HEK293 (cell line): ENCODE data around the gene MAP3K14.

Experiments used
- ATF2 ChIP-seq: fragments of 450-650 bp; formaldehyde crosslinking; IDR thresholded peaks from 2 replicates; pipeline ENCODE4 v1.5.1; 2016; ENCODE audit warnings: missing biosample characterization, missing genetic modification characterization, low read depth
- ELK4 ChIP-seq: IDR thresholded peaks from 2 replicates; pipeline ENCODE4 v1.6.1; 2011; ENCODE audit warnings: mild to moderate bottlenecking, low read depth, low read length, borderline replicate concordance
- KLF10 ChIP-seq: fragments of 450-650 bp; IDR thresholded peaks from 2 replicates; pipeline ENCODE4 v1.5.1; 2018; ENCODE audit warnings: missing biosample characterization, mild to moderate bottlenecking, missing genetic modification characterization
- RBAK ChIP-seq: fragments of 450-650 bp; formaldehyde crosslinking; IDR thresholded peaks from 2 replicates; pipeline ENCODE4 v1.5.1; 2016; ENCODE audit warnings: missing biosample characterization, missing genetic modification characterization
- REPIN1 ChIP-seq: fragments of 450-650 bp; formaldehyde crosslinking; IDR thresholded peaks from 2 replicates; pipeline ENCODE4 v1.5.1; 2017; ENCODE audit warnings: missing biosample characterization, missing genetic modification characterization, low read depth
- SETDB1 ChIP-seq: IDR thresholded peaks from one replicate; pipeline ENCODE4 v1.6.1; 2017; ENCODE audit warnings: mild to moderate bottlenecking, low read length, moderate library complexity, mixed read lengths; ENCODE audit not compliant: insufficient read length
- SP7 ChIP-seq: fragments of 450-650 bp; formaldehyde crosslinking; IDR thresholded peaks from 2 replicates; pipeline ENCODE4 v1.5.1; 2016; ENCODE audit warnings: missing biosample characterization, missing genetic modification characterization
- TSHZ1 ChIP-seq: fragments of 450-650 bp; formaldehyde crosslinking; IDR thresholded peaks from 2 replicates; pipeline ENCODE4 v1.5.1; 2016; ENCODE audit warnings: missing biosample characterization, missing genetic modification characterization, borderline replicate concordance
- ZBTB10 ChIP-seq: fragments of 450-650 bp; formaldehyde crosslinking; IDR thresholded peaks from 2 replicates; pipeline ENCODE4 v1.5.1; 2016; ENCODE audit warnings: missing biosample characterization, missing genetic modification characterization
- ZBTB44 ChIP-seq: fragments of 450-650 bp; IDR thresholded peaks from 2 replicates; pipeline ENCODE4 v1.5.1; 2018; ENCODE audit warnings: missing biosample characterization, mild to moderate bottlenecking, missing genetic modification characterization
- ZBTB48 ChIP-seq: fragments of 450-650 bp; formaldehyde crosslinking; IDR thresholded peaks from 2 replicates; pipeline ENCODE4 v1.5.1; 2016; ENCODE audit warnings: missing biosample characterization, missing genetic modification characterization
- ZNF132 ChIP-seq: fragments of 450-650 bp; formaldehyde crosslinking; IDR thresholded peaks from 2 replicates; pipeline ENCODE4 v1.5.1; 2017; ENCODE audit warnings: missing biosample characterization, missing genetic modification characterization, borderline replicate concordance
- ZNF138 ChIP-seq: fragments of 450-650 bp; formaldehyde crosslinking; IDR thresholded peaks from 2 replicates; pipeline ENCODE4 v1.5.1; 2016; ENCODE audit warnings: missing biosample characterization, missing genetic modification characterization, borderline replicate concordance
- ZNF18 ChIP-seq: fragments of 450-650 bp; formaldehyde crosslinking; IDR thresholded peaks from 2 replicates; pipeline ENCODE4 v1.5.1; 2016; ENCODE audit warnings: missing biosample characterization, missing genetic modification characterization
- ZNF19 ChIP-seq: fragments of 450-650 bp; formaldehyde crosslinking; IDR thresholded peaks from 2 replicates; pipeline ENCODE4; 2016; ENCODE audit warnings: missing biosample characterization, missing genetic modification characterization, low read depth
- ZNF311 ChIP-seq: fragments of 450-650 bp; formaldehyde crosslinking; IDR thresholded peaks from 2 replicates; pipeline ENCODE4 v1.5.1; 2017; ENCODE audit warnings: missing biosample characterization, missing genetic modification characterization, borderline replicate concordance
- ZNF350 ChIP-seq: fragments of 450-650 bp; formaldehyde crosslinking; IDR thresholded peaks from 2 replicates; pipeline ENCODE4 v1.5.0; 2017; ENCODE audit warnings: missing biosample characterization, mild to moderate bottlenecking, missing genetic modification characterization
- ZNF354C ChIP-seq: fragments of 450-650 bp; formaldehyde crosslinking; IDR thresholded peaks from 2 replicates; pipeline ENCODE4 v1.5.1; 2016; ENCODE audit warnings: missing biosample characterization, missing genetic modification characterization, low read depth, borderline replicate concordance
- ZNF433 ChIP-seq: fragments of 450-650 bp; formaldehyde crosslinking; IDR thresholded peaks from 2 replicates; pipeline ENCODE4 v1.5.1; 2016; ENCODE audit warnings: missing biosample characterization, missing genetic modification characterization, low read depth
- ZNF600 ChIP-seq: fragments of 450-650 bp; formaldehyde crosslinking; IDR thresholded peaks from 2 replicates; pipeline ENCODE4 v1.5.1; 2016; ENCODE audit warnings: missing biosample characterization, missing genetic modification characterization
- ZNF621 ChIP-seq: fragments of 450-650 bp; formaldehyde crosslinking; IDR thresholded peaks from 2 replicates; pipeline ENCODE4 v1.5.1; 2017; ENCODE audit warnings: missing biosample characterization, missing genetic modification characterization
- ZNF692 ChIP-seq: fragments of 450-650 bp; formaldehyde crosslinking; IDR thresholded peaks from 2 replicates; pipeline ENCODE4 v1.5.1; 2016; ENCODE audit warnings: missing biosample characterization, missing genetic modification characterization
- ZSCAN16 ChIP-seq: fragments of 450-650 bp; formaldehyde crosslinking; IDR thresholded peaks from 2 replicates; pipeline ENCODE4 v1.5.1; 2016; ENCODE audit warnings: missing biosample characterization, missing genetic modification characterization
- ZSCAN23 ChIP-seq: fragments of 450-650 bp; formaldehyde crosslinking; IDR thresholded peaks from 2 replicates; pipeline ENCODE4 v1.5.1; 2016; ENCODE audit warnings: missing biosample characterization, missing genetic modification characterization

The MAP3K14 gene

GRCh38 chr17:45307290-45308015, 9.4 kb downstream of the MAP3K14 start (continued):
- TF ChIP-seq ZNF433 (tag by site-specific recombination) (no peak), ZNF18 (tag by site-specific recombination) (no peak), SP7 (tag by site-specific recombination) (peak; percentile 68; the same call in 1 of the 2 replicates), SETDB1 (no peak), RBAK (no peak), ZNF311 (tag by site-specific recombination) (no peak), ZNF19 (tag by site-specific recombination) (no peak), REPIN1 (tag by site-specific recombination) (no peak), ELK4 (no peak), ZSCAN23 (tag by site-specific recombination) (no peak), ZSCAN16 (tag by site-specific recombination) (no peak), ATF2 (no peak), ZBTB48 (tag by site-specific recombination) (no peak), ZBTB10 (no peak), ZNF621 (no peak), TSHZ1 (tag by site-specific recombination) (peak; percentile 68; the same call in 1 of the 2 replicates), ZNF132 (tag by site-specific recombination) (no peak), ZBTB44 (tag by site-specific recombination) (no peak), ZNF138 (tag by site-specific recombination) (no peak), KLF10 (tag by site-specific recombination) (peak; percentile 48; the same call in 1 of the 2 replicates), ZNF600 (tag by site-specific recombination) (peak; percentile 34; the same call in 1 of the 2 replicates), ZNF692 (tag by site-specific recombination) (peak; percentile 55; the same call in 1 of the 2 replicates), ZNF354C (tag by site-specific recombination) (no peak), ZNF350 (tag by site-specific recombination) (no peak)
